GM06990 (cell line): ENCODE measurements around the gene DUSP6.

Source experiments
- DNase-seq: peaks from one replicate; pipeline ENCODE4 v3.0.0-alpha.2; 2011; ENCODE audit not compliant: insufficient read length; ENCODE audit errors: extremely low read depth
- H3K27me3 ChIP-seq: replicated peaks from 2 replicates; pipeline ENCODE4 v1.6.0; 2011; ENCODE audit warnings: low read length; ENCODE audit not compliant: control insufficient read depth, insufficient read depth
- H3K36me3 ChIP-seq: 2 replicates; pipeline ENCODE4 v1.5.1; 2011; ENCODE audit warnings: low read length; ENCODE audit not compliant: control insufficient read depth, insufficient read depth
- H3K4me3 ChIP-seq: replicated peaks from 2 replicates; pipeline ENCODE4 v1.5.1; 2011; ENCODE audit warnings: low read depth, mild to moderate bottlenecking, control low read depth, low read length
- CTCF ChIP-seq: IDR thresholded peaks from 2 replicates; pipeline ENCODE4 v1.5.1; 2011; ENCODE audit warnings: low read length, control low read depth, mild to moderate bottlenecking, inconsistent platforms; ENCODE audit not compliant: insufficient read depth, poor library complexity, severe bottlenecking

Gene DUSP6

DNA sequence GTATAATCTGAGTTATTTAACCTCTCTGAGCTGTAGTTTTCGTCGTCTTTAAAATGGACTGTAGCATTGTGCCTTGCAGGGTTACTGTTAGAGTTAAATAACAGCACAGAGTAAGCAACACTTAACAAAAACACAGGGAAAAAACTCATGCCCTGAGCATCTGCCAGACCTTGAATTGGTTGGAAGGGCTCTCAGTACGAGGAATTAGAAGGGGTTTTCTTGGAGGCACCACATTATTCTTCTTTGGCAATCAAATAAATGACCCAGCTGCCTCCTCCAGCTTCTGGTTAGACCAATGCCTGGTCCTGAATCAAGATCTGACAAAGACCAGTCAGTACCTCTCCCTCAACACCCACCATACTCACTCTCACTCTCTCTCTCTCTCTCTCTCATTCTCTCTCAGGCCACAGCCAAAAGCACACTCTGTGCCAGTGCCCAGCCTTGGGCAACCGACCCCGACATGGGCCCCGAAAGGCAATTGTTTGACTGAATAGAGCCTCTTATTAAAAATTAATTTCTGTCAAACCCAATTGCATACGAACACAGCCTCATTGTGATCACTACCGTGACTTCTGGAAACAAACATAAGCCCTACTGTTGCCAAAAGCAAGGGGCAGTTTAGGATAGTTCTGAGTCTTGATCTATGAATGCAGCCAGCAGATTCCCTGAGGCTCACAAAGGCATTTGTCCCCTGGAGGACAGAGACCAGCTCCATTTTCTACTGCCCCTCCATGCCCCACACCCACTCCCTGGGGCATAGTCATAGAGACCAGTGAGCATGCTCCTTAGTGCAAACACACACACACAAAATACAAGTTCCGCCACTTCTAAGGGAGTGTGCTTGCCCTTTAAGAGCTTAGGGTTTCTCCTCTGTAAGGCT lies 23.9 kb downstream of the DUSP6 start:
- Histone ChIP-seq H3K36me3 (no peaks in the 10 kb centered on the region), H3K4me3 (no peak overlapping the region), H3K27me3 (no peaks in the 10 kb centered on the region; the same call in 1 of the 2 replicates)
- DNase-seq, result no peak
- TF ChIP-seq CTCF, result no peak

DNA sequence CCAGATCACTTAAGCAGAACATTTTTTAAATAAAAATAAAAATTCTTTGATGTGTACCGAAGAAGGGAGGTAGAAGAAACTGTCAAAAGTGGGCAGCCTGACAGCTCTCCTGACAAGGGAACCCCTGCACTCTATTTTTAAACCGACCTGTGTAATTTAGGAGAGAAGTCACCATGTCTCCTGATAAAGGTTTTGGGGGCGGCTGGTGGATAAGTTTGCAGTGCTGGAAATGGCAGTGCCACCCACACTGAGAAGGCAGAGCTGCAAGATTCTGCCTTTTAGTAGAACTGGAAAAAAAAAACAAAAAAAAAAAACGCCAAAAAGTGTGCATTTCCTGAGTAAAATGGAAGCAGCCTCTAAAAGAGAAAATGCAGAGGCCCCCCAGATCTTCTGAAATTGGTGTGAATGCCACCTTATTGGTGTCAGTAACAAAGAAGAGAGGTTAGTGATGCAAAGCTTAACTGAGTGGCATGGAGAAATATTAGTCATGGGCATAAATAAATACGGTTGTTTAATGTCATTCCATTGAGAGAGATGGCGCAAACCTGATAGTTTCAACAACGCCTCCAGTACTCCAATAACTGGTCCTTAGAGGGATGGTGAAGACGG lies 24.7 kb downstream of the DUSP6 start:
- Histone ChIP-seq H3K27me3 (no peaks in the 10 kb centered on the region; the same call in 1 of the 2 replicates), H3K4me3 (no peak overlapping the region), H3K36me3 (no peaks in the 10 kb centered on the region)
- no peak for DNase-seq
- no peak for TF ChIP-seq CTCF

GRCh38 chr12:89326239-89327040 lies 25.9 kb downstream of the DUSP6 start:
- no peak overlapping the region for H3K4me3 ChIP-seq
- H3K36me3 ChIP-seq, result no peaks in the 10 kb centered on the region
- TF ChIP-seq CTCF, result no peak
- DNase-seq, result no peak
- no peaks in the 10 kb centered on the region; the same call in 1 of the 2 replicates for H3K27me3 ChIP-seq

- H3K27me3 ChIP-seq, result no peaks in the 10 kb centered on the region; the same call in 1 of the 2 replicates
- H3K4me3 ChIP-seq, result no peak overlapping the region
- H3K36me3 ChIP-seq, result no peaks in the 10 kb centered on the region
- no peak for TF ChIP-seq CTCF
- DNase-seq, result no peak
Observed at GRCh38 chr12:89325495-89325894, 26.8 kb downstream of the DUSP6 start.

- no peak for TF ChIP-seq CTCF
- Histone ChIP-seq H3K27me3 (no peaks in the 10 kb centered on the region; the same call in 1 of the 2 replicates), H3K4me3 (no peak overlapping the region), H3K36me3 (no peaks in the 10 kb centered on the region)
- no peak for DNase-seq
Observed at GRCh38 chr12:89324437-89324836, 27.9 kb downstream of the DUSP6 start.
